ENCODE measurements around the gene NIPAL4.
A peak's percentile ranks its signal among the peaks of the same experiment; 100 is the strongest.

NIPAL4 gene

GRCh38 chr5:157486221-157486681 is 26.2 kb downstream of the NIPAL4 start:
- DNase-seq: no peak

- no peak for DNase-seq
Measured at GRCh38 chr5:157486861-157487260, 26.8 kb downstream of the NIPAL4 start.

GRCh38 chr5:157487358-157487757 is 27.3 kb downstream of the NIPAL4 start:
- no peak for DNase-seq

GRCh38 chr5:157491471-157491995 is 31.5 kb downstream of the NIPAL4 start:
- no peak for DNase-seq

GRCh38 chr5:157492886-157493285 is 32.9 kb downstream of the NIPAL4 start:
- DNase-seq: no peak

GRCh38 chr5:157494178-157494832 is 34.3 kb downstream of the NIPAL4 start:
- DNase-seq: no peak

- DNase-seq: no peak
Measured at GRCh38 chr5:157496864-157497263, 36.9 kb downstream of the NIPAL4 start.

GRCh38 chr5:157497875-157498611 is 38.0 kb downstream of the NIPAL4 start:
- DNase-seq: no peak

GRCh38 chr5:157502143-157502647 is 42.2 kb downstream of the NIPAL4 start:
- DNase-seq: no peak

- no peak for DNase-seq
Measured at GRCh38 chr5:157504053-157504452, 44.0 kb downstream of the NIPAL4 start.

GRCh38 chr5:157505496-157505895 is 45.5 kb downstream of the NIPAL4 start:
- DNase-seq: no peak

- no peak for DNase-seq
Measured at GRCh38 chr5:157506066-157506590, 46.1 kb downstream of the NIPAL4 start.

- DNase-seq: no peak
Measured at GRCh38 chr5:157506981-157507780, 47.2 kb downstream of the NIPAL4 start.

GRCh38 chr5:157509093-157509492 is 49.1 kb downstream of the NIPAL4 start:
- no peak for DNase-seq

GRCh38 chr5:157509587-157509986 is 49.6 kb downstream of the NIPAL4 start:
- DNase-seq: no peak

- DNase-seq: no peak
Measured at GRCh38 chr5:157510682-157511081, 50.7 kb downstream of the NIPAL4 start.

GRCh38 chr5:157511651-157512644 is 51.9 kb downstream of the NIPAL4 start:
- DNase-seq: peak; percentile 8

- no peak for DNase-seq
Measured at GRCh38 chr5:157513182-157513581, 53.2 kb downstream of the NIPAL4 start.

- DNase-seq: no peak
Measured at GRCh38 chr5:157514974-157515373, 55.0 kb downstream of the NIPAL4 start.

GRCh38 chr5:157516006-157516405 is 56.0 kb downstream of the NIPAL4 start:
- no peak for DNase-seq

GRCh38 chr5:157516626-157517325 is 56.8 kb downstream of the NIPAL4 start:
- no peak for DNase-seq

Measured in stimulated activated CD4-positive, alpha-beta T cell treated with anti-CD3 and anti-CD28 coated beads, Interleukin-4, amount 100 ng/mL, for 1 hour (primary cell).